T47D (cell line): Measurements from ENCODE around the gene NDC1.

Experiments used
- DNase-seq, 2 experiments: peaks; one replicate each; pipeline versions ENCODE4 v3.0.0 to v3.0.0-alpha.2; 2011 to 2012; ENCODE audit warnings: low read depth in 1 of 2, low spot score in 1 of 2
- JUND ChIP-seq: IDR thresholded peaks from 2 replicates; pipeline ENCODE4 v1.6.1; 2012; ENCODE audit warnings: low read depth
- in situ Hi-C: cut with HindIII; loops from 2 replicates; pipeline ENCODE4 v1.10.0; 2016; ENCODE audit warnings: low sequenced_read_pairs, low pct_unique_long_range_greater_than_20kb

The NDC1 gene

GRCh38 chr1:53811414-53811851, 26.7 kb downstream of the NDC1 start:
- in situ Hi-C loops, result no loop called here
- no peak for TF ChIP-seq JUND
- peak in 1 of 2 experiments; percentile 33 for DNase-seq

GRCh38 chr1:53810497-53810896, 27.6 kb downstream of the NDC1 start:
- in situ Hi-C loops, result no loop called here
- no peak for DNase-seq
- TF ChIP-seq JUND, result no peak

GRCh38 chr1:53810007-53810406, 28.1 kb downstream of the NDC1 start:
- in situ Hi-C loops, result no loop called here
- DNase-seq, result no peak
- no peak for TF ChIP-seq JUND

GRCh38 chr1:53807916-53808315, 30.2 kb downstream of the NDC1 start:
- no peak for TF ChIP-seq JUND
- DNase-seq, result no peak
- in situ Hi-C loops, result no loop called here

GRCh38 chr1:53804791-53805505, 33.1 kb downstream of the NDC1 start:
- in situ Hi-C loops, result no loop called here
- no peak for TF ChIP-seq JUND
- no peak for DNase-seq

GRCh38 chr1:53804181-53804580, 33.9 kb downstream of the NDC1 start:
- no peak for TF ChIP-seq JUND
- no peak for DNase-seq
- in situ Hi-C loops, result no loop called here

GRCh38 chr1:53800621-53801020, 37.5 kb downstream of the NDC1 start:
- in situ Hi-C loops, result no loop called here
- no peak for TF ChIP-seq JUND
- DNase-seq, result no peak

- in situ Hi-C loops, result no loop called here
- peak; percentile 86 for TF ChIP-seq JUND
- peak in 1 of 2 experiments; percentile 31 for DNase-seq
These were observed 39.0 kb downstream of the NDC1 start for GRCh38 chr1:53799141-53799540.

- DNase-seq, result no peak
- TF ChIP-seq JUND, result no peak; the same call in 1 of the 2 replicates
- in situ Hi-C loops, result no loop called here
These were observed 45.3 kb downstream of the NDC1 start for GRCh38 chr1:53792806-53793205.

- in situ Hi-C loops, result no loop called here
- no peak for TF ChIP-seq JUND
- DNase-seq, result no peak
These were observed 50.4 kb downstream of the NDC1 start for GRCh38 chr1:53787655-53788054.

GRCh38 chr1:53783056-53783455, 55.0 kb downstream of the NDC1 start:
- DNase-seq, result no peak
- TF ChIP-seq JUND, result no peak
- in situ Hi-C loops, result no loop called here

GRCh38 chr1:53781654-53782053, 56.4 kb downstream of the NDC1 start:
- TF ChIP-seq JUND, result no peak
- in situ Hi-C loops, result no loop called here
- DNase-seq, result no peak

GRCh38 chr1:53777272-53777671, 60.8 kb downstream of the NDC1 start:
- DNase-seq, result no peak
- in situ Hi-C loops, result no loop called here
- no peak for TF ChIP-seq JUND

GRCh38 chr1:53771648-53772047, 66.4 kb downstream of the NDC1 start:
- DNase-seq, result no peak
- TF ChIP-seq JUND, result no peak
- in situ Hi-C loops, result no loop called here
